ENCODE measurements around the gene EFNB2. TPM values are rescaled to one million over a fixed set of nuclear protein-coding genes. Genes with fewer than 3 reads are reported as not detected.

The EFNB2 gene
- total and polyA plus RNA-seq, 11 donors: 7.3 to 20.2 (median 12.7) TPM

DNA sequence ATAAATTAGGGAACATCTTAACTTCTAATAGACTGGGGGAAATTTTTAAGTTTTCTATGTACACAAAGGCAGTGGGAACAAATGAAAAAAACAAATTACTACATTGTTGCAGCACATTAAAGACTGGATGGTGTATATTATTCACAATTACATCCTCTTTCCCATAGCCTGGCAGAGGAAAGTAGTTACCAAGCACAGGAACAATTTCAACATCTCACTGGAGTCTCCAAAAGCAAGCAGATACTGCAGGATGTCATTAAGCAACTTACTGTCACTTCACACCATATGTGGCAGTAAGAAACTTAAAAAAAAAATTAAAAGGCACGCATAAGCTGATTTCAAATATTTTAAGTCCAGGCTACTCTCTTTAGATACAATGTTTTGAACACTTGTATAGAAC, 6.4 kb upstream of the EFNB2 start:
- H3K4me1 ChIP-seq: peaks cover 0 to 24% (median under 1%) of the 10 kb centered on the region in 12 donors
- TF ChIP-seq POLR2A (IDR thresholded peaks at IDR 0.05): no peak
- TF ChIP-seq, protein P1, sequence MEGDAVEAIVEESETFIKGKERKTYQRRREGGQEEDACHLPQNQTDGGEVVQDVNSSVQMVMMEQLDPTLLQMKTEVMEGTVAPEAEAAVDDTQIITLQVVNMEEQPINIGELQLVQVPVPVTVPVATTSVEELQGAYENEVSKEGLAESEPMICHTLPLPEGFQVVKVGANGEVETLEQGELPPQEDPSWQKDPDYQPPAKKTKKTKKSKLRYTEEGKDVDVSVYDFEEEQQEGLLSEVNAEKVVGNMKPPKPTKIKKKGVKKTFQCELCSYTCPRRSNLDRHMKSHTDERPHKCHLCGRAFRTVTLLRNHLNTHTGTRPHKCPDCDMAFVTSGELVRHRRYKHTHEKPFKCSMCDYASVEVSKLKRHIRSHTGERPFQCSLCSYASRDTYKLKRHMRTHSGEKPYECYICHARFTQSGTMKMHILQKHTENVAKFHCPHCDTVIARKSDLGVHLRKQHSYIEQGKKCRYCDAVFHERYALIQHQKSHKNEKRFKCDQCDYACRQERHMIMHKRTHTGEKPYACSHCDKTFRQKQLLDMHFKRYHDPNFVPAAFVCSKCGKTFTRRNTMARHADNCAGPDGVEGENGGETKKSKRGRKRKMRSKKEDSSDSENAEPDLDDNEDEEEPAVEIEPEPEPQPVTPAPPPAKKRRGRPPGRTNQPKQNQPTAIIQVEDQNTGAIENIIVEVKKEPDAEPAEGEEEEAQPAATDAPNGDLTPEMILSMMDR (IDR thresholded peaks at IDR 0.05): no peak
- no peak overlapping the region for H3K4me3 ChIP-seq
- no peaks in the 10 kb centered on the region for H3K9me3 ChIP-seq
- H3K36me3 ChIP-seq: peaks cover 0 to 47% (median 38%) of the 10 kb centered on the region in 9 donors
- ATAC-seq (no peak), DNase-seq (no peak)
- H3K27me3 ChIP-seq: no peaks in the 10 kb centered on the region
- 90 to 99% (median 96%) methylated on average over 1 of the region's 1 CpG for WGBS, 4 donors
- H3K27ac ChIP-seq: no peak overlapping the region
- intact Hi-C loops (cut with DNase I): no loop called here

DNA sequence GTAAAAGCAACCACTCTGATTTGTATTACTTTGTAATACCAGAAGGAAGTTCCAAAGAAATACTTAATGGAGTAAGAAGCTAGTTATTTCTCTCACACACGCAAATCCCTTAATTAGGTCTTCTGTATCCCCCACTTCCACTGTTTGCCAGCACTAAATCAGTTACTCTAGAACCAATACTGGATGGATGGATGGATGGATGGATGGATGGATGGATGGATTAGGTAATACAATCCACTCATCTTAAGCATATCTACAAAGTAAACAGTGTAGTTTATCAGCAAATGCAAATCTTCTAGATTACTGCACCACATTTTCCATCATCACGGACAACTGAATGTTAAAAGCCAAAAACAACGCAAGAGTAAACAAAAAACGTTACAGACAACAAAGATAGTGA, 5.2 kb upstream of the EFNB2 start:
- H3K9me3 ChIP-seq: no peaks in the 10 kb centered on the region
- no peak for ATAC-seq
- intact Hi-C loops (cut with DNase I): no loop called here
- no peak for TF ChIP-seq POLR2A (IDR thresholded peaks at IDR 0.05)
- TF ChIP-seq, protein P1 (IDR thresholded peaks at IDR 0.05): no peak
- H3K4me1 ChIP-seq: peaks cover 0 to 35% (median 10%) of the 10 kb centered on the region in 12 donors
- H3K36me3 ChIP-seq: peaks cover 0 to 41% (median 34%) of the 10 kb centered on the region in 9 donors
- H3K27me3 ChIP-seq: no peaks in the 10 kb centered on the region
- no peak overlapping the region for H3K4me3 ChIP-seq
- WGBS, 4 donors: 69 to 81% (median 79%) methylated on average over 4 of the region's 4 CpGs
- no peak for DNase-seq
- no peak overlapping the region for H3K27ac ChIP-seq

DNA sequence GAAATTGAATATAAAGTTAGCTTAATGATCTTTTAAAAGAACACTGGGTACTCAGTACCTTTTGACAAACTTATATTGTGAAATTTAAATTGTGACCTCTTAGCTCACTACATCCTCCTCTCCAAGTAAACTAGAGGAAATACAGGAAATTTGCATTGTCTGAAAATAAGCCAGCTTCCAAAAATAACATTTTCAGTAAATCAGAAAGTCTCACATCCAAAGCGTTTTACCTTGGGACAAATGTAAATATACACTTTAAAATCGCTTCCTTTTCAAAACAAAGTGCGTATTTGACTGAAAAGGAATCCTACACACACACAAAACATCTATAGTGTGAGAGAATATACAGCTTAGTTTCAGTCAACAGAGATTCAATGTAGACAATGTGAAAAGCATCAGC, 2.1 kb upstream of the EFNB2 start:
- H3K36me3 ChIP-seq: peaks cover 0 to 21% (median 17%) of the 10 kb centered on the region in 9 donors
- intact Hi-C loops (cut with DNase I): loop anchor here (2.0 to 10.0 kb wide), 14 partner anchors 80 to 1965 kb away; no protein-coding TSS in a partner anchor
- 61 to 74% (median 65%) methylated on average over 3 of the region's 3 CpGs for WGBS, 4 donors
- H3K27me3 ChIP-seq: peaks cover 0 to 23% (median 0%) of the 10 kb centered on the region in 9 donors
- ATAC-seq (no peak), DNase-seq (no peak)
- H3K27ac ChIP-seq: no peak overlapping the region
- no peak overlapping the region for H3K4me3 ChIP-seq
- no peaks in the 10 kb centered on the region for H3K9me3 ChIP-seq
- peaks cover 0 to 40% (median 10%) of the 10 kb centered on the region in 12 donors for H3K4me1 ChIP-seq
- no peak for TF ChIP-seq POLR2A (IDR thresholded peaks at IDR 0.05)
- TF ChIP-seq, protein P1 (IDR thresholded peaks at IDR 0.05): no peak

DNA sequence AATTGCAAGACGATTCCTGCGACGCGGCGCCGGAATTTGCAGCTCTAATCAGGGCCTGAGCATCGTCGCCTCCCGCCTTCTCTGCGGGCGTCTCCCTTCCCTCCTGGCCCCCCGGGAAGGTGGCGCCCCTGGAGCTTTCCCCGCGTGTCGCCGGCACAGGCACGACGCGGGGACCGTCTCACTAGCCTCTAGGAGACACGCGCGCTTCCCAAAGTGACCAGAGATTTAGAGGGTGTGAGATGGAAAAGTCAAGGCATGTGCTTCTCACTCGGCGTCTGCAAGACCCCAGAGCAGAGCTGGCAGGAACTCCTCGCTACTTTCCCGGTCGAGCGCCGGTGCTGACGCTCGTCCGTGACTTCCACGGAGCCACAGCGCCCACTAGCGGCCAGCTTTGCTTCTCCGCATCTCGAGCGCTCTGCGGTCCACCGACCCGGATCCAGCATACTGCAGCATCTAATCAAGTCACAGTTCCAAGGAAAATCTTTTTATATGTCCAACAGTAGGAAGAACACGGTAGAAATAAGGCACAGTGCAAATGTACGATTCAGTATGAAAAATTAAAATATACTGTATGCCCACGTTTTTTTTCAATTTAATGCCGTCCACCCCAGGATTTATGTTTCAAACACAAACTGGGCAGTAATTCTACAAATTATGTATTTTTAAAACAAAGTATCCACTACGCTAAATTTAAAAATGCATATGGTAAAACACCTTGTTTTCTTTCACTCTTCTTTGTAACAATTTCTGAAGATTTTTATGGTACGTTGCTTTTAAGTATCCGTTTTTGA, 977 bp upstream of the EFNB2 start:
- WGBS, 4 donors: 5 to 11% (median 8%) methylated on average over 26 to 50 of the region's 50 CpGs
- intact Hi-C loops (cut with DNase I): loop anchor here (2.0 to 10.0 kb wide), 14 partner anchors 81 to 1964 kb away; no protein-coding TSS in a partner anchor

More for the DNA sequence above, 977 bp upstream of the EFNB2 start:
- TF ChIP-seq, protein P1 (IDR thresholded peaks at IDR 0.05): peak; percentile 87 to 99 (median 97)
- no peak for TF ChIP-seq POLR2A (IDR thresholded peaks at IDR 0.05)
- Histone ChIP-seq H3K4me3 (peak overlapping the region; percentile 59 to 83 (median 74)), H3K27ac (peak overlapping the region; percentile 51 to 89 (median 74)), H3K27me3 (peaks cover 0 to 29% (median 0%) of the 10 kb centered on the region in 9 donors), H3K36me3 (peaks cover 0 to 11% (median 6%) of the 10 kb centered on the region in 9 donors), H3K4me1 (peaks cover 0 to 41% (median 13%) of the 10 kb centered on the region in 12 donors), H3K9me3 (no peaks in the 10 kb centered on the region)
- peak; percentile 90 to 96 (median 91) for DNase-seq
- ATAC-seq: peak; percentile 70 to 86 (median 82)
